Spleen (tissue), 7 donors: ENCODE data around the gene NR2F1-AS1.

Experiments used
- CTCF ChIP-seq, 11 experiments: fragments of 200-600 bp in 7 of 11; fragments of 450-650 bp in 4 of 11; sonication (generic) in 4 of 11; IDR thresholded peaks in 8 of 11; conservative IDR thresholded peaks in 3 of 11; 1 replicate in 7 of 11; 2 replicates in 4 of 11; pipeline versions ENCODE4 v1.4.0 to v1.8.0; 2016 to 2021; ENCODE audit warnings: antibody characterized with exemption in 11 of 11, inconsistent platforms in 4 of 11, mild to moderate bottlenecking in 1 of 11
- POLR2A ChIP-seq, 3 donors: fragments of 450-650 bp; IDR thresholded peaks; one replicate each; pipeline ENCODE4 v1.5.1; 2017; ENCODE audit warnings: antibody characterized with exemption in 3 of 3, mild to moderate bottlenecking in 1 of 3
- donor health status: DM: no; HTN: no; CAD: no; lungs with moderate emphysema.
- donor health status: DM: no; HTN: no; CAD: no.
- donor health status: DM: no; HTN: no; CAD: no.

- TF ChIP-seq CTCF (IDR thresholded peaks at IDR 0.05 in 8 of 11, conservative IDR thresholded peaks at IDR 0.05 in 3 of 11) (no peak), POLR2A (IDR thresholded peaks at IDR 0.05) (no peak)
Observed at GRCh38 chr5:93608855-93609254, 27.8 kb upstream of the NR2F1-AS1 start.
